Colonic mucosa (tissue), 4 donors: ENCODE data around the gene AHCY. TPM values are rescaled to one million over a fixed set of nuclear protein-coding genes. Genes with fewer than 3 reads are reported as not detected.
"Not testable (repeated sequence)": the region's sequence is repeated elsewhere in the genome, so short reads cannot be mapped to it uniquely, and the experiment has no call there.

Experiments used
- DNase-seq: peaks from one replicate; pipeline ENCODE4 v3.0.0-alpha.2; 2020
- H3K27ac ChIP-seq: fragments of 200-600 bp; one replicate; pipeline ENCODE4 v1.8.0; 2021
- H3K27me3 ChIP-seq: fragments of 200-600 bp; one replicate; pipeline ENCODE4 v1.8.0; 2021
- H3K36me3 ChIP-seq: fragments of 200-600 bp; one replicate; pipeline ENCODE4 v1.8.0; 2021
- H3K4me1 ChIP-seq: fragments of 200-600 bp; one replicate; pipeline ENCODE4 v1.8.0; 2021; ENCODE audit warnings: mild to moderate bottlenecking
- H3K4me3 ChIP-seq: fragments of 200-600 bp; one replicate; pipeline ENCODE4 v1.8.0; 2021
- H3K9ac ChIP-seq, 2 donors: one replicate each; pipeline ENCODE4 v1.7.0; 2013; ENCODE audit warnings: control low read depth in 2 of 2, low read depth in 2 of 2, low read length in 2 of 2
- H3K9me3 ChIP-seq: fragments of 200-600 bp; one replicate; pipeline ENCODE4 v1.8.0; 2021
- CTCF ChIP-seq: fragments of 200-600 bp; IDR thresholded peaks from one replicate; pipeline ENCODE4 v1.8.0; 2022; ENCODE audit warnings: antibody characterized with exemption, mild to moderate bottlenecking
- intact Hi-C: fragments of 100-400 bp; cut with DNase I; formaldehyde crosslinking; loops from one replicate; pipeline ENCODE4 v1.14.1; 2022
- total RNA-seq, 2 donors: library from RNA; stranded (reverse); fragmentation: NEBNext Ultra II Directional in 1 of 2; extraction: Animal tissue kit (Norgen Biotek cat#: 25700) in 1 of 2; gene quantifications; one replicate each; pipeline ENCODE4 v1.2.1, GENCODE V29; 2021
- donor health status: healthy.
- donor health status: DM: no; HTN: no; CAD: no.
- donor health status: DM: no; HTN: no; CAD: no.

The AHCY gene
- total RNA-seq, 2 donors from 2014 or later = 79.4 to 192 TPM

- H3K27me3 ChIP-seq = no peaks in the 10 kb centered on the region
- no peak overlapping the region for H3K9ac ChIP-seq
- no peaks in the 10 kb centered on the region for H3K4me1 ChIP-seq
- intact Hi-C loops = no loop called here
- no peaks in the 10 kb centered on the region for H3K9me3 ChIP-seq
- no peak overlapping the region for H3K4me3 ChIP-seq
- no peaks in the 10 kb centered on the region for H3K36me3 ChIP-seq
- no peak for DNase-seq
- no peak for TF ChIP-seq CTCF
- H3K27ac ChIP-seq = no peak overlapping the region
Observed at GRCh38 chr20:34269996-34270627, 33.0 kb downstream of the AHCY start.

GRCh38 chr20:34268851-34269636 is 34.1 kb downstream of the AHCY start:
- Histone ChIP-seq H3K36me3 (no peaks in the 10 kb centered on the region), H3K4me3 (peak overlapping the region; percentile 38), H3K4me1 (no peaks in the 10 kb centered on the region), H3K27me3 (no peaks in the 10 kb centered on the region), H3K27ac (peak overlapping the region; percentile 35), H3K9ac (peak overlapping the region in 1 of 2 donors; percentile 38), H3K9me3 (no peaks in the 10 kb centered on the region)
- no peak for TF ChIP-seq CTCF
- peak; percentile 45 for DNase-seq
- intact Hi-C loops = no loop called here

- DNase-seq = no peak
- Histone ChIP-seq H3K4me1 (no peaks in the 10 kb centered on the region), H3K27ac (no peak overlapping the region), H3K36me3 (no peaks in the 10 kb centered on the region), H3K27me3 (no peaks in the 10 kb centered on the region), H3K9ac (no peak overlapping the region), H3K9me3 (no peaks in the 10 kb centered on the region), H3K4me3 (no peak overlapping the region)
- intact Hi-C loops = no loop called here
- no peak for TF ChIP-seq CTCF
Observed at GRCh38 chr20:34268145-34268544, 35.0 kb downstream of the AHCY start.

- no peak for DNase-seq
- Histone ChIP-seq H3K36me3 (no peaks in the 10 kb centered on the region), H3K9ac (no peak overlapping the region), H3K4me3 (no peak overlapping the region), H3K9me3 (no peaks in the 10 kb centered on the region), H3K27me3 (no peaks in the 10 kb centered on the region), H3K4me1 (no peaks in the 10 kb centered on the region), H3K27ac (no peak overlapping the region)
- TF ChIP-seq CTCF = no peak
- intact Hi-C loops = no loop called here
Observed at GRCh38 chr20:34264141-34264540, 39.0 kb downstream of the AHCY start.

GRCh38 chr20:34263468-34263867 is 39.7 kb downstream of the AHCY start:
- H3K4me3 ChIP-seq, intact Hi-C loops, H3K27me3 ChIP-seq, H3K9ac ChIP-seq, H3K4me1 ChIP-seq, H3K36me3 ChIP-seq, H3K9me3 ChIP-seq, DNase-seq, H3K27ac ChIP-seq: not testable (repeated sequence)
